H9 (cell line): Measurements from ENCODE around the gene PLA2G4E. TPM values are rescaled to one million over a fixed set of nuclear protein-coding genes. Genes with fewer than 3 reads are reported as not detected.

ENCODE experiments used
- DNase-seq: peaks from one replicate; pipeline ENCODE4 v3.0.0-alpha.2; 2017
- H2AFZ ChIP-seq: one replicate; pipeline ENCODE4 v1.6.1; 2013; ENCODE audit warnings: mild to moderate bottlenecking, low read length, control low read depth, moderate library complexity
- H2AK5ac ChIP-seq: 2 replicates; pipeline ENCODE4 v1.6.1; 2013; ENCODE audit warnings: low read length, control low read depth, mixed read lengths; ENCODE audit not compliant: insufficient read length
- H2BK120ac ChIP-seq: one replicate; pipeline ENCODE4 v1.6.1; 2013; ENCODE audit warnings: low read depth, mild to moderate bottlenecking, low read length, control low read depth, inconsistent platforms; ENCODE audit not compliant: poor library complexity, severe bottlenecking
- H2BK12ac ChIP-seq: 2 replicates; pipeline ENCODE4 v1.6.1; 2013; ENCODE audit warnings: low read length, control low read depth, mixed read lengths, low read depth; ENCODE audit not compliant: insufficient read length
- H2BK15ac ChIP-seq: 2 replicates; pipeline ENCODE4 v1.6.1; 2013; ENCODE audit warnings: low read depth, low read length, control low read depth
- H2BK20ac ChIP-seq: one replicate; pipeline ENCODE4 v1.6.1; 2013; ENCODE audit warnings: low read depth, mild to moderate bottlenecking, low read length, control low read depth, inconsistent platforms; ENCODE audit not compliant: poor library complexity, severe bottlenecking
- H2BK5ac ChIP-seq: 2 replicates; pipeline ENCODE4 v1.6.1; 2013; ENCODE audit warnings: low read length, control low read depth, mixed read lengths; ENCODE audit not compliant: insufficient read length
- H3K14ac ChIP-seq: 2 replicates; pipeline ENCODE4 v1.6.1; 2013; ENCODE audit warnings: low read length, control low read depth; ENCODE audit not compliant: insufficient read depth
- H3K18ac ChIP-seq: 2 replicates; pipeline ENCODE4 v1.6.1; 2013; ENCODE audit warnings: low read depth, mild to moderate bottlenecking, mixed read lengths, low read length, control low read depth; ENCODE audit not compliant: insufficient read length
- H3K23ac ChIP-seq: 2 replicates; pipeline ENCODE4 v1.6.1; 2013; ENCODE audit warnings: low read length, control low read depth, mixed read lengths, low read depth; ENCODE audit not compliant: insufficient read length
- H3K23me2 ChIP-seq: 2 replicates; pipeline ENCODE4 v1.6.1; 2013; ENCODE audit warnings: low read depth, mild to moderate bottlenecking, mixed read lengths, low read length, control low read depth; ENCODE audit not compliant: insufficient read length, poor library complexity, severe bottlenecking
- H3K27ac ChIP-seq: 2 replicates; pipeline ENCODE4 v1.5.1; 2013; ENCODE audit warnings: low read length, control low read depth, mixed read lengths, low read depth; ENCODE audit not compliant: insufficient read length
- H3K27me3 ChIP-seq: 2 replicates; pipeline ENCODE4 v1.6.1; 2013; ENCODE audit warnings: low read length, control low read depth, inconsistent platforms; ENCODE audit not compliant: insufficient read depth
- H3K4ac ChIP-seq: 2 replicates; pipeline ENCODE4 v1.6.1; 2013; ENCODE audit warnings: low read depth, mild to moderate bottlenecking, control low read depth, inconsistent platforms, low read length, moderate library complexity
- H3K4me1 ChIP-seq: 2 replicates; pipeline ENCODE4 v1.6.1; 2013; ENCODE audit warnings: low read length, control low read depth, inconsistent platforms; ENCODE audit not compliant: insufficient read depth
- H3K4me2 ChIP-seq: 2 replicates; pipeline ENCODE4 v1.6.1; 2013; ENCODE audit warnings: low read length, control low read depth, mixed read lengths; ENCODE audit not compliant: insufficient read length, insufficient read depth
- H3K56ac ChIP-seq: 2 replicates; pipeline ENCODE4 v1.6.1; 2013; ENCODE audit warnings: low read depth, mild to moderate bottlenecking, mixed read lengths, low read length, control low read depth; ENCODE audit not compliant: insufficient read length
- H3K79me1 ChIP-seq: 2 replicates; pipeline ENCODE4 v1.6.1; 2013; ENCODE audit warnings: low read depth, mild to moderate bottlenecking, moderate library complexity, low read length, control low read depth, inconsistent platforms; ENCODE audit not compliant: insufficient read depth, poor library complexity, severe bottlenecking
- H3K79me2 ChIP-seq: 2 replicates; pipeline ENCODE4 v1.6.1; 2013; ENCODE audit warnings: low read length, control low read depth, inconsistent platforms; ENCODE audit not compliant: insufficient read depth
- H3K9ac ChIP-seq: 2 replicates; pipeline ENCODE4 v1.6.1; 2013; ENCODE audit warnings: low read length, control low read depth, mixed read lengths; ENCODE audit not compliant: insufficient read length; ENCODE audit errors: extremely low read depth
- H3K9me3 ChIP-seq: one replicate; pipeline ENCODE4 v1.6.1; 2013; ENCODE audit warnings: low read depth, low read length, inconsistent platforms; ENCODE audit not compliant: control insufficient read depth
- H3T11ph ChIP-seq: one replicate; pipeline ENCODE4 v1.6.1; 2013; ENCODE audit warnings: mild to moderate bottlenecking, low read length, control low read depth, inconsistent platforms
- H4K20me1 ChIP-seq: one replicate; pipeline ENCODE4 v1.6.1; 2013; ENCODE audit not compliant: control insufficient read depth, insufficient read length, insufficient read depth
- H4K5ac ChIP-seq: 2 replicates; pipeline ENCODE4 v1.6.1; 2013; ENCODE audit warnings: low read depth, mild to moderate bottlenecking, mixed read lengths, low read length, control low read depth; ENCODE audit not compliant: insufficient read length
- H4K8ac ChIP-seq: replicated peaks from 2 replicates; pipeline ENCODE4 v1.6.1; 2013; ENCODE audit warnings: low read length, control low read depth, mixed read lengths, low read depth; ENCODE audit not compliant: insufficient read length
- H4K91ac ChIP-seq: 2 replicates; pipeline ENCODE4 v1.6.1; 2013; ENCODE audit warnings: low read depth, mild to moderate bottlenecking, moderate library complexity, mixed read lengths, low read length, control low read depth; ENCODE audit not compliant: insufficient read length
- H3K27ac Mint-ChIP-seq, 3 experiments: 2 replicates in 2 of 3; 3 replicates in 1 of 3; pipeline ENCODE4 v1.8.0; 2020 to 2021; ENCODE audit warnings: mixed read lengths in 3 of 3, mild to moderate bottlenecking in 1 of 3, moderate library complexity in 1 of 3
- H3K27me3 Mint-ChIP-seq: 2 replicates; pipeline ENCODE4 v1.8.0; 2021; ENCODE audit warnings: low read depth, mild to moderate bottlenecking, moderate library complexity, mixed read lengths
- H3K36me3 Mint-ChIP-seq, 3 experiments: 2 replicates in 2 of 3; 3 replicates in 1 of 3; pipeline ENCODE4 v1.8.0; 2020 to 2021; ENCODE audit warnings: low read depth in 3 of 3, mixed read lengths in 3 of 3; ENCODE audit not compliant: insufficient read depth in 1 of 3
- H3K4me1 Mint-ChIP-seq, 2 experiments: 2 replicates each; pipeline ENCODE4 v1.8.0; 2020; ENCODE audit warnings: mixed read lengths in 2 of 2
- H3K4me3 Mint-ChIP-seq, 2 experiments: 2 replicates in 1 of 2; 3 replicates in 1 of 2; pipeline ENCODE4 v1.8.0; 2020 to 2021; ENCODE audit warnings: mild to moderate bottlenecking in 2 of 2, mixed read lengths in 2 of 2, moderate library complexity in 1 of 2
- H3K9me3 Mint-ChIP-seq, 2 experiments: 2 replicates in 1 of 2; 3 replicates in 1 of 2; pipeline ENCODE4 v1.8.0; 2020; ENCODE audit warnings: mild to moderate bottlenecking in 2 of 2, mixed read lengths in 2 of 2, moderate library complexity in 1 of 2
- CTCF ChIP-seq: fragments of 200-600 bp; sonication (generic); conservative IDR thresholded peaks from 3 replicates; pipeline ENCODE4 v1.8.0; 2021; ENCODE audit warnings: antibody characterized with exemption, mild to moderate bottlenecking
- WGBS: extraction: QIAGEN DNeasy Blood & Tissue Kit; methylation state at CpG from one replicate; pipeline ENCODE4 v1.1.7; 2013; ENCODE audit warnings: missing lambda C conversion rate, low lambda C conversion rate, mixed read lengths; ENCODE audit not compliant: insufficient read length; ENCODE audit errors: extremely low coverage; 5-methylcytosine and 5-hydroxymethylcytosine counted together
- total RNA-seq: library from RNA; stranded (reverse); gene quantifications from 2 replicates; pipeline ENCODE4 v1.2.1, GENCODE V29; 2021

PLA2G4E gene
- total RNA-seq, 1 experiment from 2014 or later, result not detected

- H3K79me1 ChIP-seq, result no peaks in the 10 kb centered on the region
- WGBS, result no CpG with 5 or more reads among the region's 6 CpGs
- no peaks in the 10 kb centered on the region; a peak in 1 of 7 replicates for H3K36me3 Mint-ChIP-seq
These were observed 10.5 kb upstream of the PLA2G4E start for GRCh38 chr15:42031198-42031915.

More at GRCh38 chr15:42031198-42031915, 10.5 kb upstream of the PLA2G4E start:
- Mint-ChIP-seq H3K9me3 (peaks cover 9% of the 10 kb centered on the region in 2 experiments; a peak in 3 of 5 replicates), H3K4me1 (peaks cover 8% of the 10 kb centered on the region in 2 experiments), H3K27me3 (peaks cover 8% of the 10 kb centered on the region), H3K27ac (no peak overlapping the region), H3K4me3 (no peak overlapping the region)
- TF ChIP-seq CTCF, result no peak
- H3K79me2 ChIP-seq, result no peaks in the 10 kb centered on the region
- no peak overlapping the region for H4K5ac ChIP-seq
- no peaks in the 10 kb centered on the region; the same call in 1 of the 2 replicates for H3K27me3 ChIP-seq
- no peak overlapping the region for H2BK12ac ChIP-seq
- no peak for DNase-seq
- H3K4me1 ChIP-seq, result peaks cover 9% of the 10 kb centered on the region; the same call in 1 of the 2 replicates
- H2BK15ac ChIP-seq, result no peak overlapping the region
- no peak overlapping the region for H3K18ac ChIP-seq
- no peak overlapping the region for H3K4me2 ChIP-seq
- H3K23me2 ChIP-seq, result no peaks in the 10 kb centered on the region
- H4K20me1 ChIP-seq, result no peaks in the 10 kb centered on the region
- no peak overlapping the region for H2AK5ac ChIP-seq
- no peak overlapping the region for H3K23ac ChIP-seq
- no peak overlapping the region for H3K9ac ChIP-seq
- no peak overlapping the region for H3K56ac ChIP-seq
- no peak overlapping the region for H3K4ac ChIP-seq
- H2AFZ ChIP-seq, result no peak overlapping the region
- H2BK20ac ChIP-seq, result no peak overlapping the region
- no peak overlapping the region for H2BK5ac ChIP-seq
- no peak overlapping the region for H4K91ac ChIP-seq
- H3T11ph ChIP-seq, result no peak overlapping the region
- H3K27ac ChIP-seq, result no peak overlapping the region
- no peaks in the 10 kb centered on the region for H3K9me3 ChIP-seq
- H2BK120ac ChIP-seq, result no peak overlapping the region
- no peak overlapping the region for H3K14ac ChIP-seq
- no peak overlapping the region for H4K8ac ChIP-seq
